HG03045 (cell line): ENCODE measurements around the gene MSI2.

Experiments used
- ATAC-seq: cut with Tn5 transposase; IDR thresholded peaks from one replicate; pipeline ENCODE4 v1.9.1; 2021; ENCODE audit warnings: mild to moderate bottlenecking, moderate library complexity; ENCODE audit not compliant: unreplicated experiment

MSI2 gene

GRCh38 chr17:57245786-57246185 lies 10.5 kb upstream of the MSI2 start:
- ATAC-seq, result no peak

DNA sequence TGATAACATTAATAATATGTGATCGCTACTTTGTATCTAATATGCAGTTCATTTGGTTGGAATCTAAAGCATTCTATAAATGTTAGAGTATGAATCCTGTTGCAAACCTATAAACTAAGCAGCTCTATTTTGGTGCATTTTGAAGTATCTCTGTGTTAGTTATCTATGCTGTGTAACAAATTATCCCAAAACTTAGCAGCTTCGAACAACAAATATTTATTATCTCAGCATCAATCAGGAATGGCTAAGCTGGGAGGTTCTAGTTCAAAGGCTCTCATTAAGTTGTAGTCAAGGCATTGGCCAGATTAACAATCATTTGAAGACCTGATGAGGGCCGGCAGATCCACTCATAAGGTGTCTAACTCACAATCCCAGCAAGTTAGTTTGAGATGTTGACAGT lies 10.1 kb upstream of the MSI2 start:
- ATAC-seq, result no peak

GRCh38 chr17:57247261-57247660 lies 9.1 kb upstream of the MSI2 start:
- no peak for ATAC-seq

DNA sequence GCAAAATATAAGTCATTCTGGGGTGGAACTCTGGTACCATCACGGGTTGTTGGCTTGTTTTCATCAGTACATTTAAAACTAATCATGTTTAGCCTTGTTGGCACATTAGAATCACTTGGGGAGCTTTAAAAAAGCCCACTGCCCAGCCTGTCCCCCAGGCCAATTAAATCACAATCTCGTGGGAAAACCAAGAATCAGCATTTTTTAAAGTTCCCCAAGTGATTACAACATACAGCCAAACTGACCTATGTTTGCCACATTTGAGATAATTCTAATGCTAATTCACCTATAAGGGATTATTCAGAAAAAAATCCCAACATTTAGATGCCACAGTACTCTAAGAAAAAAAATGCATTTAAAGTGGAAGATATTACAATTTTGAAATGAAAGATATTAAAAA lies 8.4 kb upstream of the MSI2 start:
- no peak for ATAC-seq

DNA sequence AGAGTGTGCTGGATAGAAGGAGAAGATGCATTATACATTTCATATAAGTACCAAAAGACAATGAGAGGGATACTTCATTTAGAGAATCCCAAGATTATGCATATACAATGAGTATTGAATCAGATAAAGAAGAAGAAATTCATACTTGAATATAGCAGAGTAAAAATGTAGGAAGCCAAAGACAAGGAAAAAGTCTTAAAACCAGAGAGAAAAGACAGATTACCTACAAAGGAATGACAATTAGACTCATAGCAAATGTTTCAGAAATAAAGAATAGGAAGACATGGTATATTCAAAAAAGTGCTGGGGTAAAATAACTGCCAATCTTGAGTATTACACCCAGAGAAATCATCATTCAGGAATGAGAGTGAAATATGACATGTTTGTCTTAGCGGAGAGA lies 6.8 kb upstream of the MSI2 start:
- no peak for ATAC-seq

DNA sequence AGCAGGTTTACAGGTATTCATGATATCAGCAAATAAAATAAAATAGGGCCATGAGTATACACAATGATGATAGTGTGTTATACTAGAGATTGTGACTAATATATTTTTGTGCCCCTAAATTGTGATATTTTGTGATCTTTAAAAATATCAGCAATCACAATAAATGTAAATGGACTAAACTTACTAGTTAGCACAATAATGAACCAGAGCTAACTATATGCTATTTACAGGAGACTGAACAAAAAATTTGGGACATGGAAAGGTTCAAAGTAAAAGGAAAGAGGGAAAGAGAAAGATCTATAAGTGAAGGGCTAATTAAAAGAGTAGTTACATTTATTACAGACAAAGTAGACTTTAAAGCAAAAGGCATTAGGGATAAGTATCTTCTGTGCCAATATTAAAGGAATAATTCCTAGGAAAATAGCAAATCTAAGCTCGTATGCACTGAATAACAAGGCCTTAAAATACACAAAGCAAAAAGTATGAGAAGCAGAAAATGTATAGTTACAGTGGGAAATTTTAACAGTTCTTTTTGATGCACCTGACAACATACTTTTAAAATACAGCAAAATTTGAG lies 5.0 kb upstream of the MSI2 start:
- no peak for ATAC-seq

DNA sequence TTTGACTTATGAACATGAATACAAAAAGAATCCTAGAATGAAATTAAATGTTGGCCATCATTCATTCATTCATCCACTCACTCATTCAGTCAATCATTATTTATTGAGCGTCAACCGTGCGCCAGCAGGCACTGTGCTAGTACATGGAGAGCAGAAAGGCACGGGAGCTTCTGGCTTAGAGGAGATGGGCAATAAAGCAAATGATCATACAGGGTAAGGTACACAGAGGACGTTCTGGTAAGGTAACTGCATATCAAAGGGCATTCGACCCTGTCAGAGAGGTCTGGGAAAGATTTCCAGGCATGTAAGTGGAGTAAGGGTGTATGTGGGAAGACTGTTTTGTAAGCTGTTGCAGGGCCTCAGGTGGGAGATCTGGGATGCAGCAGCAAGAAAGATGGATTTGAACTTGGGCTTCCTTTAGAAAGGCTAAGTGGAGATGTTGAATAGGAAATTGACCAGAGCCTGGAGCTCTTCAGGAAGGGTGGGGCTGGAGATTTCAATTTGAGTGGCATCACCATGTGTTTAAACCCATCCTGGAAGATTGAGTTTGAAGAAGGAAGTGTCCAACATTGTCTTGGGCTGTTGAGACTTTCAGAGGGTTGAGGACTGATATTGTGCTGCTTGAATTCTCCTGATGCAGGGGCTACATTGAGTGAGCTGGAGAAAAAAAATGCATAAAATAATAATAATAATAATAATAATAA lies 2.8 kb upstream of the MSI2 start:
- no peak for ATAC-seq

GRCh38 chr17:57255182-57255775 lies 1.0 kb upstream of the MSI2 start:
- ATAC-seq, result no peak

DNA sequence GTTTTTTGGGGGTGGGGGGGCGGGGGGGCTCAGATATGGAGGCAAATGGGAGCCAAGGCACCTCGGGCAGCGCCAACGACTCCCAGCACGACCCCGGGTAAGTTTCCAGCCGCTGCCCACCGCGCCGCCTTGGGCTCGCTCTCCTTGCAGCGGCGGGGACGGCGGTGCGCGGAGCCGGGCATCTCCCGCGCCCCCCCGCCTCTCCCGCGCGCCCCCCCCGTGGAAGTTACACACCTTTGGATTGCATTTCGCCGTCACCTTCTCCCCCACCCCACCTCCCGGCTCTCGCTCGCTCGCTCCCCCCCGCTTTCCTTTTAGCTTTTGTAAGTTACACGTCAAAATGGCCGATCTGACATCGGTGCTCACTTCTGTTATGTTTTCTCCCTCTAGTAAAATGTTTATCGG lies 387 bp downstream of the MSI2 start:
- ATAC-seq, result peak; percentile 19

- ATAC-seq, result no peak
These were observed 1.0 kb downstream of the MSI2 start for GRCh38 chr17:57257195-57257894.

DNA sequence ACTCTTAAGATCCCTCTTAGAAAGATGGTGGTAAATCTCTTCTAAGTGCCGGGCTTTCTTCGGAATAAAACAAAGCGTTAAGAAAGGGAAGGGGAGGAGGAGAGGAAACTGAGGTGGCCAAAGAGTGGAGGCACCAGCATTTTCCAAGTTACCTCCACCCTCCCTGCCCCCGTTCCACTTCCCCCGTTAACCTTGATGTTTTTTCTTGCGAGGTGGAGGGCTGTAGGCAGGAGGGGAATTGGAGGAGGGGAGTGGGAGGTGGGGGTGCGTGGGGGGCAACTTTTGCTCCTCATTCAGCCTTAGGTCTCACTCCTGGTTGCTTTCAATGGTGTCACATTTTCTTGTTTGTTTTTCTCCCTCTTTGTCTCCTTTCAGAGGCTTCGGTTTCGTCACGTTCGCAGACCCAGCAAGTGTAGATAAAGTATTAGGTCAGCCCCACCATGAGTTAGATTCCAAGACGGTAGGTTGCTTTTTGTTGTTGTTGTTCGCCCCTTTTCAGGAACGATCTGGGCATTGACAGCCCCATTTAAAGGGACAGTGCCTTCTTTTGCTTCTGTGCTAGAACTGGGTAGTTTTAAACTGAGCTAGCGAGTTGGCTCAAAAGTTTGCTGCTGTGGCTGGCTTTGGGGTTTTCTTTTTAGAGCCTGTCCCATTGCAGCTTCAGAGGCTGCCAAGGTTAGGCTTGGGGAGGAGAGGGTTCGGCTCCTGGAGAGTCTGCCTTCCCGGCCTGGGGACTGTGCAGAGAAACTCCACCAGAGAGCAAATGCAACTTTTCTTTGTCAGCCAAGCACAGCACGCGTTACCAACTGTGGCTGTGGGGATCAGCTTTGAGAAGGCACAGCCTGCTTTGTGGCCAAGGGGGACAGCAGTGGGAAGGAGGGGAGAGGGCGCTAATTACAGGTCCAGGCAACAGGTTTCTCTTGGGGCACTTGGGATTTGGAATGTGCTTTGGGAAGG lies 1.9 kb downstream of the MSI2 start:
- no peak for ATAC-seq

GRCh38 chr17:57259306-57259705 lies 3.0 kb downstream of the MSI2 start:
- ATAC-seq, result no peak

GRCh38 chr17:57259817-57260216 lies 3.5 kb downstream of the MSI2 start:
- no peak for ATAC-seq

- no peak for ATAC-seq
These were observed 4.2 kb downstream of the MSI2 start for GRCh38 chr17:57260325-57261083.

DNA sequence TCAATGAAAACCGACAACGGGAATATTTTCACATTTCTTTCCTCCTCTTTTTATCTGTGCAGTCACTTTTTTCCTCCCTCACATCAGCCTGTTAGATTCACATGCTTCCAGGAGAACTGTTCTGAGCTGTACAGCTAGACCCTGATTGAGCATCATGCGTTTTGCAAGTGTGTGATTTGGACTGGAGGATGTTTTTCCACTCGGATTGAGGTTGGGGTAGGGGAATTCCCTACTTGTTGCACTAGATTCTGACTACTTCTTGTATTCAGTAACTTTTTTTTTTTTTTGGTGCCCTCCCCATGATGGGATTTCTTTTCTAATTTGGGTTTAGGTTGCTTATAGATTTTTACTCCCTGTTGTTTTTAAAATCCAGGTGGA lies 4.8 kb downstream of the MSI2 start:
- ATAC-seq, result no peak

DNA sequence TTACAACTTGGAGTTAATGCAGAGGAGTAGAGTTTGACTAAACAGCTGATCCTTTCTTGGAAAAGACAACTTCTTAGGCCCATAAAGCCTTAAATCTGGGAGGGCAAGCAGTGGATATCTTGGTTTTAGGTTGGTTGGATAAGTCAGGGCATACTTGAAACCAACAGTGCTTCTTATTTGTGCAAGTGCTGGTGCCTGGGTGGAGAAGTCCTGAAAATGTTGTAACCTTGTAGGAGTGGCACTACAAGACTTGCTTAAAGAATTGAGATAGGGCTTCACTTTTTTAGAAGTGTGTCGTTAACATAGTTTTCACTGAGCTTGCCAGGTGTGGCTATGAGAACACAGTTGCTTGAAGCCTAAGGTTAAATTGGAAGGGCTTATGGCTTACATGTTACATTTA lies 6.2 kb downstream of the MSI2 start:
- no peak for ATAC-seq

GRCh38 chr17:57264250-57264649 lies 7.9 kb downstream of the MSI2 start:
- ATAC-seq, result no peak

DNA sequence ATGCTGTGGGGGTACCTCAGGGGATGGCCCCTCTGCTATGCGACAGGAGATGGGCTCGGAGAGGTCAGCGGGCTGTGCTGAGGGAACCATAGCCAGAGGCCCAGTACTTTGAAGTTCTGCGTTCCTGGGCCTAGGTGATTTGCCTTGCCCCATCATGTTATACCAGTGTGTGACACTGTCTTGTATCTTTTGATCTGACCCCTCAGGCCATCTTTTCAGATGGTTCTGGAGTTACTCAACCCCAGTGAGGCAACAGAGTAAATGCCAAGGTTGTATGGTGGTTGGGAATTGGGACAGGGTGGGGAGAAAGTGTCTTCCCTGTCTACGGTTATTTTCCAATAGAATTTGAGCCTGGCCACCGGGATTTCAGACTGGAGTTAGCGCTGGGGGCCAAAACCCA lies 8.5 kb downstream of the MSI2 start:
- ATAC-seq, result no peak

DNA sequence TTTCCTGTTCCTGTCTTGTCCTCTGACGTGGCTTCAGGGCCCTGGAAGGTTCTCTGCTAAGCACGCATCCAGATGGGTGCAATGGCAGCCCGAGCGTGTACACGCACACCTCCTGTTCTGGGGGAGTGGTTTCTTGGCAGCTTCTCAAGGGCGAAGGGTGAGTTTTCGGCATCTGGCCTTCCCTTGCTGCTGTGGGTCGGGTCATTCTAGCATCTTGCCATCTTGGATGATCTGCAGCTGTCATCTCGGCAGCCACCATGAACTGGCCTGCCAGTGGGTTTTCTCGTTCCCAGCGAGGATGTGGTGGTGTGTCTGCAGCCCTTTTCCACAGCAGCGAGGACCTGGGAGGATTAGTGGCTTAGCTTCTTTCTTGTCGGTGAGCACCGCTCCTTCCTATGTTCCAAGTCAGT lies 10.6 kb downstream of the MSI2 start:
- no peak for ATAC-seq

DNA sequence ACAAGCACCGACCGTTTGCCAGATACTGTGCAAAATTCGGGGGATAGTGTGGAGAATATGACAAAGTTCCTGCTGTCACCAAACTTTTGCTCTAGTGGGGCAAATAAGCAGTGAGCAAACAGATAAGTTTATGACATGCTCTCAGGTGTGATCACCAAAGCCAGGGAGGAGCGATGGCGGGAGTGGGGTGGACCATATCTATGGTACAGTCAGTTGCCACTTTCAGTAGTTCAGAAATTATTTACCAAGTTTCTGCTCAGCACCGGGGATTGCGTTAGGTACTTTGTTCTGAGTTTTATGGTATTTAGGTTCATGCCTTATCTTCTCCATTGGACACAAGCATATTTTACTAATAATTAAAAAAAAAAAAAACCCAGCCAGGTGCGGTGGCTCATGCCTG lies 11.9 kb downstream of the MSI2 start:
- no peak for ATAC-seq
